GM19438 (cell line): ENCODE data around the gene NPW.

ENCODE experiments used
- ATAC-seq: cut with Tn5 transposase; IDR thresholded peaks from one replicate; pipeline ENCODE4 v1.9.1; 2021; ENCODE audit warnings: low read depth; ENCODE audit not compliant: unreplicated experiment

The NPW gene

DNA sequence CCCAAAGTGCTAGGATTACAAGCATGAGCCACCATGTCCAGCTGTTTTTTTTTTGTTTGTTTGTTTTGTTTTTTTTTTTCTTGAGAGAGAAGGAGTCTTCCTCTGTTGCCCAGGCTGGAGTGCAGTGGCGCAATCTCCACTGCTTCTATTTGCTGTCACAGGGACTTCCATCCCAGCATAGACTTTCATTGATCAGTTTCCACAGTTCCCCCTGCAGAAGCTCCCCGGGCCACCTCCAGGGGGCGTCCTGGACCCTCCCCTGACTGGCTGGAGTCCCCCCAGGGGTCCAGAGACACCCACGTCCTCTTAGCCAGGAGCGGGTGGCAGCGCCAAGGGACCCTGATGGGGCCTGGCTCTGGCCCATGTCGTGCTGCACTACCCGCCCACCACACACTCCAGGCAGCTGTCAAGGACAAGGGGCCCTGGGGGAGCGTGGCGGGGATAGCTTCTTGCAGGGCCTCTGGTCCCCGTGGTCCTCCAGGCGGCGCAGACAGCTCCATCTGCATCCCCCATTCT is 3.1 kb upstream of the NPW start:
- no peak for ATAC-seq

DNA sequence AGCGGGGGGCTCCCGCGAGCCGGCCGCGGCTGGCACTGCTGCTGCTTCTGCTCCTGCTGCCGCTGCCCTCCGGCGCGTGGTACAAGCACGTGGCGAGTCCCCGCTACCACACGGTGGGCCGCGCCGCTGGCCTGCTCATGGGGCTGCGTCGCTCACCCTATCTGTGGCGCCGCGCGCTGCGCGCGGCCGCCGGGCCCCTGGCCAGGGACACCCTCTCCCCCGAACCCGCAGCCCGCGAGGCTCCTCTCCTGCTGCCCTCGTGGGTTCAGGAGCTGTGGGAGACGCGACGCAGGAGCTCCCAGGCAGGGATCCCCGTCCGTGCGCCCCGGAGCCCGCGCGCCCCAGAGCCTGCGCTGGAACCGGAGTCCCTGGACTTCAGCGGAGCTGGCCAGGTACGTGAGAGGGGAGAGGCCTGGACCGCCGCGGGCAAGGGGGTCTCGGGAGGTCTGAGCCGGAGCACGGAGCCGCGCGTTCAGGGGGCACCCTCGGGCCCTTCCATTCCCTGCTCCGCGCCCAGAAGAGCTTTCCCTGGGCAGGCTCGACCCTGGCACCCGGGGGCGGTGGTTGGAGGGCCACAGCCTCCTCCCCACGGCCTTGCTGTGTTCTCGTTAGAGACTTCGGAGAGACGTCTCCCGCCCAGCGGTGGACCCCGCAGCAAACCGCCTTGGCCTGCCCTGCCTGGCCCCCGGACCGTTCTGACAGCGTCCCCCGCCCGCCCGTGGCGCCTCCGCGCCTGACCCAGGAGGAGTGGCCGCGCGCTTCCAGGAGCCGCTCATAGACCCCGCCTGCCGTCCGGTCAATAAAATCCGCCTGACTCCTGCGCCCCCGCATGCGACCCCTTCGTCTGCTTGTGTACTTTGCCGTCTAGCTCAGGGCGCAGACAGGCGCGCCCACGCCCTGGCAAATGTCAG is 591 bp downstream of the NPW start:
- ATAC-seq = no peak

DNA sequence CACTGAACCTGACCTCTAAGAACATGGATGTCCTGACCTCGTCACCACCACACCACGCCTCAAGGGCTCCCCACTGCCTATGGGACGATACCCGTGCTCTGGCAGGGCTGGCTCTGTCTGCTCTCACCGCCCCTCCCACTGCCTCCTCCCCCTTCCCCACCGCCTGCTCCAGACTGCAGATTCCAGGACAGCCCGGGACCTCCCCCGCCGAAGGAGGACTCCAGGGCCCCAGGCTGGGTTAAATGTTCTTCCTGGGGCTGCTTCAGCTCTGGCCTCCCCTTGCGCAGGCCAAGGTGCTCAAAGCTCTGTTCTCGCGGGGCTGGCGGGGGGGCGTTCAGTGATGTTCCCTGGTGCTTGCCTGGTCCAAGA is 3.1 kb downstream of the NPW start:
- no peak for ATAC-seq

DNA sequence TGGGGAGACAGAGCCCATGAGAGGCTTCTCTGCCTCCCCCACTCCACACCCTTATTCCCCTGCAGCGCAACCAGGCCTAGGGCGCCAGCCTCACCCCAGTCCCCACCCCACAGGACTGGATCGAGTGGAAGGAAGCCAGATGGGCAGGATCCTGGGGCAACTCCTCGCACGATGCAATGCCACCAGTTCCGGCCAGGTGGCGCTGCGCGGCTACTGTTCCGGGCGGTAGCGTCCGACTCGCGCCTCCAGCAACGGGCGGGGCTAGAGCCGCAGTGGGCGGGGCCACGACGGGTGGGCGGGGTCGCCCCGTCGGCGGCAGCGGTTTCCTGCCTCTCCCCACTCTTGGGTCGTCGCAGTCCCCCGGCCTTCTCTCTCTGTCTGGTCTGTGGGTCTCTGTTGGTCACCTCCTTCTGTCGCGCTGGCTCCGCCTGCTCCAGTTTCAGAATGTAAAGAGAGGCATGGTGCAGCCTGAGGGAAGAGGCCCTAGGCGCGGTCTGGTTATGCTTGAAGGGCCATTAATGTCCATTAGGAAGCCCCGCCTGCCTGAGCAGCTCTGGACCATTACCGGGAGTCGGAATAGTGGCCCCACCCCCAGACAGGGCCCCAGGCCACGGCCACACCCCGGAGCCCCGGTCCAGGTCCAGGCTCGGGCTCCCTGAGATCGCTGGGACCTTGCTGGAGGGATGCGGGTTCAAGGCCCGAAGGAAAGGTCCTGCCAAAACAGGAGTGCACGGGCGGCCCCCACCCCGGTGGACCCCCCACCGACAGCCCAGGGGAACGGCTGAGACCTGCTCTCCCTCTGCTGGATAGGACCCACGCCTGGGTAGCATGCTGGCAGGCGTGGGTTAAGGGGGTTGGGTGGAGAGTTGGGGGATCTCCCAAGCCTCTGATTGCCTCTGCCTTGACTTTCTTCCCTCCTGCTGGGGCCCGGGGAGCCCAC is 3.8 kb downstream of the NPW start:
- ATAC-seq = no peak

DNA sequence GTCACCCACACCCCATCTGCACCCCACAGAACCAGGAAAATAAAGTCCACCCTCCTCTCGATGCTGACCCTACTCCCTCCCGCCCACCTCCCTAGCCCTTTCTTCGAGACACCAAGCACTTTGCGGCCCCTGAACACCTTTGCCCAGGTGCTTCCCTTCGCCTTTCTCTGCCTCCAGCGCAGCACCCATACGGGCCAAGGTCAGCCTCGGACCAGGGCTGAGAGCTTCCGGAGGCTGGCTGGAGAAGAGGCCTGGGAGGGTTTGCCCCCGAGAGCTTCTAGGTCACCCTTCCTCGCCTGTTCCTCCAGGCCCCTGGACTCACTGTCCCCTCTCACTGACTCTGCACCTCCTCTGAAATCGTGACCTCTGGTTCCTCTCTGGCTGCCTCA is 4.4 kb downstream of the NPW start:
- no peak for ATAC-seq

DNA sequence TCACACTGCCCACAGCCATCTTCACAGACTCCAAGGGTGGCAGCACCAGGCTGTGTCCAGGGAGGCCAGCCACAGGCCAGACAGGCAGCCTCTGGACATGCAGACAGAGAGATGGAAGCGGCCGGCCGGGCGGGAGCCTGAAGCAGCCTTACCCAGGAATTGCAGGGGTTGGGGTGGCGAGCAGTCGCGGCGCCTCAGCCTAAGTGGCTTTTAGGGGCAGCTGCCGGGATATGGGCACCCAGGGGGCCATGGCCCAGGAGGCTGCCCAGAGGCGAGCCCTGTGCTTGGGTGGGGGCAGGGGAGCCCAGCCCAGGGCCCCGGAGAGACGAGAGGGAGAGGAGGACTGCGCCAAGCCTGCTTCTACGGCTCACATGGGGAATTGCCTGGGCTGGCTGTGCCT is 5.7 kb downstream of the NPW start:
- no peak for ATAC-seq

DNA sequence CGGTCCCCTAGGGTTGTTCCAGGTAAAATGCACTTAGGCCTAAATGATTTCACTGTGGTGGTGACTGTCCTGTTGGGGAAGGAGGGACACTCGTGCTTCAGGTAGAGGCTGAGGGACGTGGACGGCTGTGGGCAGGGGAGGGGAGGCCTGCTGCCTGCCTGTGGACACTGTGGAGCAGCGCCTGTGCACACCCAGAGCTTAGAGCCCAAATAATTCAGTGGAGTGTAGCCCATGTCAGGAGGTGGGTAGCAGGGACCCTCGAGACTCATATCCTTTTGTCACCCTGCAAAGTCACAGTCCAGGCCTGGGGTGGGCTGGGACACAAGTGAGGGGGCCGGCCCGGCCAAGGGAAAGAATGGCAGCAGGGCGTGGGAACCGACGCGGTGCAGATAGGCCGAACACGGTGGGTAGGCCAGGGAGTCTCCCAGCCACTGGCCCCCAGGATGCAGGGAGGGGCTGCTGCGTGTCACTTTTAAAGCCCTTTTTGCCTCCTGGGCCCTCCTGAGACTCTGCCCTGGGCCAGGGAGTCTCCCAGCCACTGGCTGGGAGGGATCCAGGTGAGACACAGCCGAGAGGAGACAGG is 6.4 kb downstream of the NPW start:
- ATAC-seq = no peak

DNA sequence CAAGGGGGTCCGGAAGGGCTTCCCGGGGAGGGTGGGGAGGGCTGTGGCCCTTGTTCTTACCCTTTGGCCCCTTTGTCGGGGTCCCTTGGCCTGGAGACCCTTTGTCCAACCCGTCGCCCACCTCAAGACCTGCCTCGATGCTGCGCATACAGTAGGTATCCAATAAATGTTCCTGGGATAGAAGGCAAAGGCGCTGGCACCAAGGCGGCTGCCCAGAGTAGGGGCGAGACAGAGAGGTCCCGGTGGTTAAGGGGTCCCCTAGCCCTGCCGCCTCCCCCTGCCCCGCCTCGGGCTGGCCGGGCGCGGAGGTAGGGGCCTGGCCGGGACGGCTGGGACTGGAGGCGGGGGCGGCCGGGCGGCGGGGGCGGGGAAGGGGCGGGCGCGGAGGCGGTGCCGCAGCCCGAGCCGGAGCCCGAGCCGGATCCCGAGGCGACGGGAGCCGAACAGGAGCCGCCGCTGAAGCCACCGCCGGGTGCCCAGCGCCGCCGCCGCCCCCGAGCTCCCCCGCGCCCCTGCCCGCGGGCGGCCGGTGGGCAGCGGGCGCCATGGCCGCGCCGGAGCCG is 7.0 kb downstream of the NPW start, which contains the start of gene NHERF2:
Gene NHERF2, plus strand, starts transcription at position 442 of the 563 bp plus-strand sequence. Its CDS starts 104 bp downstream, at position 546.
- no peak for ATAC-seq

DNA sequence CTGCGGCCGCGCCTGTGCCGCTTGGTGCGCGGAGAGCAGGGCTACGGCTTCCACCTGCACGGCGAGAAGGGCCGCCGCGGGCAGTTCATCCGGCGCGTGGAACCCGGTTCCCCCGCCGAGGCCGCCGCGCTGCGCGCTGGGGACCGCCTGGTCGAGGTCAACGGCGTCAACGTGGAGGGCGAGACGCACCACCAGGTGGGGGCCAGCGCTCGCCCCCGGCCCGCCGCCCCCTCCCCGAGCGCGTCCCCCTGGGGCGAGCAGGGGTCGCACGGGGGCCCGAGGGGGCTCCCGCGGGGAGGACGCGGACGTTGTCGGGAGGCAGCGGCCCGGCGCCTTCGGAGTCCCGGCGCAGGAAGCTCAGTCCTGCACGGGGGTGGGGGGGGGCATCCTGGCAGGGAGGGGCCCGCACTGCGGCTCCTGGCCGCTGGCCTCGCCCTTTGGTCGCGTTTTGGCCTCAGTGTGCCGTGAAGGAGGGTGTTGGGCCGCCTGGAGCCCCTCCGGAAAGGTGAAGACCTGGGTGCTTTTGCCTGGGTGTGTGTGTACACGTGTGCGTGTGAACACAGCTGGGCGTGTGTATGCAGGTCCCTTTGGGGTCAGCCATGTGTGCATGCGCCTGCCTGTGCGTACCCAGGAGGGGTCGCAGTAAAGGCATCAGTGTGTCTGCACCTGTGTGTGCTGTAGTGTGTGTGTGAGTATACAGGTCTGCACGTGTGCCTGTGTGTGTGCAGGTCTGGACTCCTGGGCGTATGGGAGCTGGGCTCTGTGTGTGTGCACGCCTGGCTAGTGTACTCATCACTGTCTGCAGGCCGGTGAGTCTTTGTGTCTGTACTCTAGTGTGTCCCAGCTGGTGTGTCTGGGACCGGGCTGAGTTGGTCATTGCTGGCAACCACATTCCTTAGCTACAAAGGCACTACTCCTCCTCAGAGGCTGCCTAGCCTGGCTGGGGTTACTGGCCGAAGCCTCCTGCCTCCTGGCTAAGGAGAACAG is 7.7 kb downstream of the NPW start:
- no peak for ATAC-seq

DNA sequence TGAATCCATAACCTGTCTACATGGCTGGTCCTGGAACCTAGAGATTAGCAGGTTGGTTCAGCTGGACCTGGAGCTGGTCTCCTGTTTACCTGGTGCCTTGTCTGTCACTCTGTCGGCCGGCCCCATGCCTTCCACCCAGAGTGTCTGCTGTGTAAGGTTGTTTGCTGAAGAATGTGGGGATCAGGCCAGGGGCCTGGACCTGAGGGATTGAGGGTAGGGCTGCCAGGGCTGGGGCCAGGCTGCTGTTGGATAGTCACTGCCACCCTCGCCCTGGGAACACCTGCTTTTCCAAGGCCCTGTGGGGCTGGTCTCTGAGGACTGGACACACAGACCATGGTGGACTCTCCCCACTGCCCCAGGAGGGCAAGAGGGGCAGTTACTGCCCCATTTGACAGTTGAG is 8.6 kb downstream of the NPW start:
- ATAC-seq = no peak

DNA sequence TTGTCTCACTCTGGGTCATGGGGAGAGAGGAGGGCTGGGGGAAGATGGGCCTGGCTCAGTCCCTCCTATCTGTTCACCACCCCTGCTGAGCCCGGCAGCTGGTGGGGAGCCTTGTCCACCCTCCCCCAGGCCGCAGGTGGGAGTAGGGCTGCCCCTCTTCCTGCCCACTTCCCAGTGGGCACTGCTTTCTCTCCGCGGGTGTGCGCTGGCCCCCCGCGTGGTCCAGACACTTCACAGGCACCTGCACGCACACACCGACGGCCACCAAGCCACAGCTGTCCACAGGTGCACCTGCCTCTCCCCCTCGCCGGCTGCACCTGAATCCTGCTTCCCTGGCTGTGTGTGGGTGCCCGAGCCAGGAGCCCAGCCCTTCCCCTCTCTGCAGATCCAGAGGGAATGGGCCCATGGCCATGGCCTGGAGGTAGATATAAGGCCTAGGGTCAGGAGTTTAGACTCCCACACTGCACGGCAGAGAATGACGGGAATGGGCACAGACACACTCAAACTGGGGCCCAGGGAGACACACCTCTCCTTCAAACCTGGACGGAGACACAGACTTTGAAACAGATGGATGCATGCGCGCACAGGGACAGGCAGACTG is 9.1 kb downstream of the NPW start:
- no peak for ATAC-seq

DNA sequence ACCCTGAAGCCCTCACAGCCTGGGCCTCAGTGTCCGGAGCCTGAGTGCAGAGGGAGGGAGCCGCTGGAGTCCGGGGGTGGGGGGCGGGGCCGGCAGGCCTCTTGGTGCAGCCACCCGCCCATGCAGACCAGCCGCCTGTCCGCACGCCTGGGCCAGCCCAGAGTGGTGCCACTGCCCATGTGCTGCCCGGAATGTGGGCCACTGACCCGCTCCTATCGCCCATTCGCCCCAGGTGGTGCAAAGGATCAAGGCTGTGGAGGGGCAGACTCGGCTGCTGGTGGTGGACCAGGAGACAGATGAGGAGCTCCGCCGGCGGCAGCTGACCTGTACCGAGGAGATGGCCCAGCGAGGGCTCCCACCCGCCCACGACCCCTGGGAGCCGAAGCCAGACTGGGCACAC is 9.8 kb downstream of the NPW start:
- ATAC-seq = no peak

DNA sequence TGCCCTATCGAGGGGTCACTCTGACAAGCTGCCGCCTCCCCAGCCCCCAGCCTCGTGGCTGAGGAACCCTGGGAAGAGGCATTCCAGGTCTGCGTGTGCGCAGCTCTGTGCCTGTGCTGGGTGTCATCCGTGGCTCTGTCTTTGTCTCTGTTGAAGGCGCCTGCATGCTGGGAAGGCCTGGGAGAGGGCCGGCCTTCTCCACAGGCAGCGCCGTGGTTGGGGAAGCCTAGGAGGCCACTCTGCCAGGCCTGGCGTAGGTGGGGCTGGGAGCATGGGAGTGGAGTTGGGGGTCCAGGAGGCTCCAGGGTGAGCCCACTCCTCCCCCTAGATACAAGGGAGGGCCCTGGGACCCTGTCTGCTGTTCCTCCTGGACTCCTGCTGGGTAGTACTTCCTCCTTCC is 10.5 kb downstream of the NPW start:
- no peak for ATAC-seq

DNA sequence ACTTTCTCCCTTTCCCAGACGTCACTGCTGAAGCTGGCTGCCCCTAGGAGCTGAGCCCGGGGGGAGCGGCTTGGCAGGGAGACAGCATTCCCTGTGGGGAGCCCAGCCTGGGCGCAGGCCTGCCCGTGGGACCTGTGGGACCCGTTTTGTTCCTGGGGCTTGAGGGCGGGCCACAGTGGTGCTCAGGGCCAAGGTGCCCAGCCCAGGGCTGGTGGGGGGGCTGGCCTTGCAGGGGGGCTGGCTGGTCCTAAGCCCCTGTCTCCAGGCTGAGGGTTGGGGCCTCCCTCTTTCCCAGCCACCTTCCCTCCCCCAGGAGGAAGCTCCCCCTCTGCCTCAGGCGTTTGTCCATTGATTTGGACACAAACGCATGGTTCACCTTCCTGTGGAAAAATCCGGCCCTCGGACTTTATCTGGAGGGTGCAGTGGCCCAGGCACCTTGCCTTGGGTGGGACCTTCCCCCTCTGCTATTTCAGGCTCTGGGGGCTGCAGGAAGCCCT is 11.5 kb downstream of the NPW start:
- no peak for ATAC-seq

DNA sequence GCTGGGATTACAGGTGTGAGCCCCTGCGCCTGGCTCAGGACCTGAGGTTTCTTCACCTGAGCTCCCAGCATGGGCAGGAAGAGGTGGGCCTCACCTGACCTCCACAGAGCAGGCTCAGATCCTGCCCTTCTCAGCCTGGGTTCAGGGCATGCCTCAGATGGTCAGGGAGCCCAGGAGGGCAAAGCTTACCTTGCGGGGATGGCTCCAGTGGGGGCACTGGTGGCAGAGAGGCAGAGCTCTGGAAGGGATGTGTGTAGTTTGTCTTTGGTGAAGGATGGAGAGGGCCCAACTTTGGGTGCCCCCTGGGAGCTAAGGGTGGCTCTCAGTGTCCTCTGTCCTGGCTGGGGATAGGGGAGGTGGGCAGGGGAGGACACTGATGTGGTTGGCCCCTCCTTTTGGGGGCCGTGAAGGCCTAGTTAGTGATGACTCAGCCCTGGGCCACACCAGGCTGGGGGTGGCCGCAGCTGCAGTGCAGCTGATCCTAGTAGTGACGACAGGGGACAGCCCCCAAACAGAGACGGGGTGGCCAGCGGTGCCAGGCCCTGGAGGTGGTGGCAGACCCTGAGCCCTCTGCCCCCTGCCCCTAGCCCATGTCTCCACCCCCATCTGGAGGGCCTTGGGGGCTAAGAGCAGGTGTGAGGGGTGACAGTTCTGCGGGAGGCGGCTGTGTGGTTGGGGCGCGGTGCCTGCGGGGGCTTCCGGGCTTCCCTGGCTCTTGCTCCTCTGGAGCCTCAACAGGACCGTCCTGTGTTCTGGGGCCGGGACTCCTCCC is 12.9 kb downstream of the NPW start:
- no peak for ATAC-seq

DNA sequence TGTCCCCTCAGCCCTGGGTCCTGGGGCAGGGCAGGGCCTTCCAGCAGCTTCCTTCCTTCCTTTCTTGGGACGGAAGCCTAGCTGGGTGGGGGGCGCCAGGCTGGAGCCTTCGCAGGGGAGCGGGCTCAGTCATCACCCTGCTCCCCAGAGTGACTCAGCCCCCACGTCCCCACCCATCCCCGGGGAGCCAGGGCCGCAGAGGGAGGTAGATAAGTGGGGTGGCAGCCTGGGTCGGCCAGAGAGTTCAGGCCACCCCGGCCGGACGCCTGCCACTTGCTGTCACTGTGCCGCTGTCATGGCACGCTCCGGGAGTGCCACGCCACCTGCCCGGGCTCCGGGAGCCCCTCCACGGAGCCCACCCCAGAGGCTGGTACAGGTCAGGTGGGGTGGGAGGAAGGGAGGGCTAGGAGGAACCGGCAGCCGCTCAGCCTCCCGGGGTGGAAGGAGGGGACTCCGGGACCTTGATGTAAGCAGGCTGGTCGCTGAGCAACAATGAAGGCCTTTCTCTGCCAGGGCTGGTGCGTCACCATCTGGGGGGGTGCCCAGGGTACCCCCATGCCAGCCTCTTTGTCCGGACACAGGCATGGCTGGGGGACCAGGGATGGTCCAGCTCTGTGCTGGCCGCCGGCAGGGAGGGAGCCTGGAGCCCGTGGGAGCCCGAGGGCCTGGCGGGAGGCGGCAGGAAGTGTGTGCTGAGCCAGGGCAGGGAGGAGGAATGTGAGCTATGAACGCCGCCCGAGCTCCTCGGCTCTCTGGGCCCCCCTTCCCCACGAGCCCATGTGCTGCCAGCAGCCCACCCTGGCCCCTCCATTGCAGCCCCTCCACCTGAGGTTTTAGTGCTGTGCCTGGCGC is 13.7 kb downstream of the NPW start:
- no peak for ATAC-seq
